ENCODE measurements around the gene SLC5A10. TPM values are rescaled to one million over a fixed set of nuclear protein-coding genes. Genes with fewer than 3 reads are reported as not detected.

SLC5A10 gene
- total RNA-seq, 6 experiments from 2014 or later = 0.07 to 0.14 TPM; not detected in 4

GRCh38 chr17:18997650-18998196, 45.8 kb downstream of the SLC5A10 start:
- H3K4me1 ChIP-seq = peaks cover 0 to 23% (median 3%) of the 10 kb centered on the region in 4 donors
- ATAC-seq = no peak
- H3K36me3 ChIP-seq = no peaks in the 10 kb centered on the region
- intact Hi-C loops (cut with DNase I) = no loop called here
- DNase-seq = no peak
- whole genome bisulfite sequencing (ENCODE audit: insufficient coverage, low coverage, low lambda C conversion rate, missing lambda C conversion rate) = 20% methylated on average over 1 of the region's 6 CpGs
- TF ChIP-seq CTCF (IDR thresholded peaks at IDR 0.05) (no peak), POLR2A (IDR thresholded peaks at IDR 0.05) (no peak)
- H3K9me3 ChIP-seq = no peaks in the 10 kb centered on the region
- no peak overlapping the region for H3K27ac ChIP-seq
- no peaks in the 10 kb centered on the region for H3K27me3 ChIP-seq
- H3K4me3 ChIP-seq = no peak overlapping the region

- DNase-seq = no peak
- Histone ChIP-seq H3K27me3 (no peaks in the 10 kb centered on the region), H3K27ac (no peak overlapping the region), H3K36me3 (no peaks in the 10 kb centered on the region), H3K4me1 (peaks cover 0 to 31% (median 3%) of the 10 kb centered on the region in 4 donors), H3K4me3 (no peak overlapping the region), H3K9me3 (no peaks in the 10 kb centered on the region)
- no peak for ATAC-seq
- 84% methylated on average over 5 of the region's 8 CpGs for WGBS (ENCODE audit: insufficient coverage, low coverage, low lambda C conversion rate, missing lambda C conversion rate)
- intact Hi-C loops (cut with DNase I) = no loop called here
- TF ChIP-seq POLR2A (IDR thresholded peaks at IDR 0.05) (no peak), CTCF (IDR thresholded peaks at IDR 0.05) (no peak)
Measured at GRCh38 chr17:18999394-18999793, 47.4 kb downstream of the SLC5A10 start.

GRCh38 chr17:18999911-19000310, 47.9 kb downstream of the SLC5A10 start:
- Histone ChIP-seq H3K9me3 (no peaks in the 10 kb centered on the region), H3K27ac (no peak overlapping the region), H3K4me3 (no peak overlapping the region), H3K27me3 (no peaks in the 10 kb centered on the region), H3K36me3 (no peaks in the 10 kb centered on the region), H3K4me1 (peaks cover 0 to 34% (median 4%) of the 10 kb centered on the region in 4 donors)
- no peak for DNase-seq
- intact Hi-C loops (cut with DNase I) = no loop called here
- TF ChIP-seq POLR2A (IDR thresholded peaks at IDR 0.05) = no peak
- TF ChIP-seq CTCF (IDR thresholded peaks at IDR 0.05) = no peak
- no peak for ATAC-seq
- WGBS (ENCODE audit: insufficient coverage, low coverage, low lambda C conversion rate, missing lambda C conversion rate) = 80% methylated on average over 1 of the region's 6 CpGs

- Histone ChIP-seq H3K9me3 (no peaks in the 10 kb centered on the region), H3K4me3 (no peak overlapping the region), H3K4me1 (peaks cover 0 to 42% (median 8%) of the 10 kb centered on the region in 4 donors), H3K27me3 (no peaks in the 10 kb centered on the region), H3K36me3 (no peaks in the 10 kb centered on the region), H3K27ac (no peak overlapping the region)
- TF ChIP-seq CTCF (IDR thresholded peaks at IDR 0.05) (no peak), POLR2A (IDR thresholded peaks at IDR 0.05) (peak; percentile 49)
- intact Hi-C loops (cut with DNase I) = no loop called here
- ATAC-seq = peak in 1 of 4 donors; percentile 30
- 36% methylated on average over 4 of the region's 17 CpGs for WGBS (ENCODE audit: insufficient coverage, low coverage, low lambda C conversion rate, missing lambda C conversion rate)
- peak in 1 of 3 donors; percentile 58 for DNase-seq
Measured at GRCh38 chr17:19000531-19001325, 48.8 kb downstream of the SLC5A10 start.
